ENCODE measurements around the gene ITPA. TPM values are rescaled to one million over a fixed set of nuclear protein-coding genes. Genes with fewer than 3 reads are reported as not detected.

The ITPA gene
- total RNA-seq, 2 experiments from 2014 or later: 56.3 to 66.9 TPM

GRCh38 chr20:3224681-3225421 lies 15.6 kb downstream of the ITPA start:
- CTCF ChIA-PET: interaction anchor here (0.6 to 0.8 kb wide), 2 partner anchors 14 to 773 kb away, joined by 3 read pairs; partner anchors contain the start of gene SLC4A11
- no peak for ATAC-seq
- POLR2A ChIA-PET: interaction anchor here (1.0 to 1.3 kb wide), 2 partner anchors 11 to 22 kb away, joined by 3 read pairs; no protein-coding TSS in a partner anchor
- peaks cover 15% of the 10 kb centered on the region for H3K4me1 Mint-ChIP-seq (ENCODE audit: low read depth)
- TF ChIP-seq CTCF (IDR thresholded peaks at IDR 0.05): no peak
- no peaks in the 10 kb centered on the region for H3K9me3 Mint-ChIP-seq
- intact Hi-C loops (cut with micrococcal nuclease): no loop called here
- no peaks in the 10 kb centered on the region for H3K27me3 Mint-ChIP-seq
- H3K4me3 Mint-ChIP-seq: no peak overlapping the region
- no peak for DNase-seq
- H3K27ac Mint-ChIP-seq: no peak overlapping the region
- H3K36me3 Mint-ChIP-seq (ENCODE audit: low read depth): peaks cover 28% of the 10 kb centered on the region

GRCh38 chr20:3226093-3226492 lies 16.8 kb downstream of the ITPA start:
- H3K4me1 Mint-ChIP-seq (ENCODE audit: low read depth): peaks cover 15% of the 10 kb centered on the region
- no peak for ATAC-seq
- no peaks in the 10 kb centered on the region for H3K9me3 Mint-ChIP-seq
- ChIA-PET POLR2A (no interaction called here), CTCF (no interaction called here)
- no peak for TF ChIP-seq CTCF (IDR thresholded peaks at IDR 0.05)
- H3K27me3 Mint-ChIP-seq: no peaks in the 10 kb centered on the region
- no peak overlapping the region for H3K4me3 Mint-ChIP-seq
- no peak for DNase-seq
- no peak overlapping the region for H3K27ac Mint-ChIP-seq
- intact Hi-C loops (cut with micrococcal nuclease): no loop called here
- H3K36me3 Mint-ChIP-seq (ENCODE audit: low read depth): peaks cover 19% of the 10 kb centered on the region

GRCh38 chr20:3226864-3227263 lies 17.6 kb downstream of the ITPA start:
- ATAC-seq (no peak), DNase-seq (no peak)
- H3K27ac Mint-ChIP-seq: no peak overlapping the region
- no peak for TF ChIP-seq CTCF (IDR thresholded peaks at IDR 0.05)
- H3K36me3 Mint-ChIP-seq (ENCODE audit: low read depth): peaks cover 13% of the 10 kb centered on the region
- H3K4me3 Mint-ChIP-seq: no peak overlapping the region
- ChIA-PET CTCF (interaction anchor here (1.7 kb wide), 1 partner anchor 10 kb away, joined by 5 read pairs; no protein-coding TSS in a partner anchor), POLR2A (no interaction called here)
- intact Hi-C loops (cut with micrococcal nuclease): no loop called here
- H3K4me1 Mint-ChIP-seq (ENCODE audit: low read depth): peaks cover 15% of the 10 kb centered on the region
- H3K27me3 Mint-ChIP-seq: no peaks in the 10 kb centered on the region
- H3K9me3 Mint-ChIP-seq: no peaks in the 10 kb centered on the region

- Mint-ChIP-seq H3K36me3 (ENCODE audit: low read depth) (peaks cover 12% of the 10 kb centered on the region), H3K4me3 (no peak overlapping the region), H3K4me1 (ENCODE audit: low read depth) (peaks cover 13% of the 10 kb centered on the region), H3K9me3 (no peaks in the 10 kb centered on the region), H3K27me3 (no peaks in the 10 kb centered on the region), H3K27ac (no peak overlapping the region)
- intact Hi-C loops (cut with micrococcal nuclease): no loop called here
- POLR2A ChIA-PET: interaction anchor here (0.6 kb wide), 1 partner anchor 18 kb away, joined by 3 read pairs; the partner anchor contains the start of gene ITPA
- no peak for DNase-seq
- TF ChIP-seq CTCF (IDR thresholded peaks at IDR 0.05): no peak
- CTCF ChIA-PET: interaction anchor here (1.7 kb wide), 1 partner anchor 10 kb away, joined by 5 read pairs; no protein-coding TSS in a partner anchor
- no peak for ATAC-seq
Observed at GRCh38 chr20:3227506-3227905, 18.2 kb downstream of the ITPA start.
